HEK293T (cell line): Measurements from ENCODE around the gene SPAG6.

Experiments
- CTCF ChIA-PET: fragments of 350-600 bp; formaldehyde crosslinking; extraction: SDS; loops from one replicate; lab custom pipeline; 2021; ENCODE audit warnings: antibody characterized with exemption, inconsistent platforms; lab: Yijun Ruan, JAX
- POLR2A ChIA-PET: fragments of 350-600 bp; formaldehyde crosslinking; extraction: SDS; loops from one replicate; lab custom pipeline; 2020; ENCODE audit warnings: antibody characterized with exemption, inconsistent platforms; lab: Yijun Ruan, JAX
- DNase-seq: peaks from one replicate; pipeline ENCODE4 v3.0.0; 2012; ENCODE audit warnings: mixed read lengths; ENCODE audit errors: extremely low spot score
- ARNT ChIP-seq: fragments of 450-650 bp; IDR thresholded peaks from 2 replicates; pipeline ENCODE4 v1.6.1; 2017; ENCODE audit warnings: mild to moderate bottlenecking
- BHLHE40 ChIP-seq: fragments of 450-650 bp; IDR thresholded peaks from 2 replicates; pipeline ENCODE4 v1.6.1; 2016; ENCODE audit warnings: mild to moderate bottlenecking, moderate library complexity, borderline replicate concordance
- CTBP1 ChIP-seq: fragments of 450-650 bp; IDR thresholded peaks from 2 replicates; pipeline ENCODE4 v1.6.1; 2016; ENCODE audit warnings: borderline replicate concordance
- ELF4 ChIP-seq: fragments of 450-650 bp; IDR thresholded peaks from 2 replicates; pipeline ENCODE4 v1.6.1; 2017; ENCODE audit warnings: antibody characterized with exemption
- FOXA1 ChIP-seq: fragments of 450-650 bp; IDR thresholded peaks from 2 replicates; pipeline ENCODE4 v1.6.1; 2016; ENCODE audit warnings: mild to moderate bottlenecking
- FOXK2 ChIP-seq: fragments of 450-650 bp; IDR thresholded peaks from 2 replicates; pipeline ENCODE4 v1.6.1; 2016; ENCODE audit warnings: mild to moderate bottlenecking
- FOXM1 ChIP-seq: fragments of 450-650 bp; IDR thresholded peaks from 2 replicates; pipeline ENCODE4 v1.6.1; 2017; ENCODE audit warnings: mild to moderate bottlenecking, borderline replicate concordance
- HDGF ChIP-seq: fragments of 450-650 bp; IDR thresholded peaks from 2 replicates; pipeline ENCODE4 v1.6.1; 2017; ENCODE audit warnings: antibody characterized with exemption, borderline replicate concordance
- L3MBTL2 ChIP-seq: fragments of 450-650 bp; conservative IDR thresholded peaks from 2 replicates; pipeline ENCODE4 v1.6.1; 2016; ENCODE audit warnings: mild to moderate bottlenecking
- LEF1 ChIP-seq: fragments of 450-650 bp; IDR thresholded peaks from 2 replicates; pipeline ENCODE4 v1.6.1; 2017; ENCODE audit warnings: mild to moderate bottlenecking, borderline replicate concordance
- NFRKB ChIP-seq: fragments of 450-650 bp; IDR thresholded peaks from 2 replicates; pipeline ENCODE4 v1.6.1; 2016; ENCODE audit warnings: mild to moderate bottlenecking, moderate library complexity
- PKNOX1 ChIP-seq: fragments of 450-650 bp; IDR thresholded peaks from 2 replicates; pipeline ENCODE4 v1.6.1; 2016
- SP1 ChIP-seq: fragments of 450-650 bp; IDR thresholded peaks from 2 replicates; pipeline ENCODE4 v1.6.1; 2017
- SUZ12 ChIP-seq: fragments of 450-650 bp; IDR thresholded peaks from 2 replicates; pipeline ENCODE4 v1.6.1; 2016; ENCODE audit warnings: mild to moderate bottlenecking
- TARDBP ChIP-seq: fragments of 450-650 bp; IDR thresholded peaks from 2 replicates; pipeline ENCODE4 v1.6.1; 2016
- ZNF384 ChIP-seq: fragments of 450-650 bp; IDR thresholded peaks from 2 replicates; pipeline ENCODE4 v1.6.1; 2016

SPAG6 gene

GRCh38 chr10:22364407-22365140 lies 19.3 kb downstream of the SPAG6 start:
- no peak for DNase-seq
- ChIA-PET POLR2A (interaction anchor here (0.6 to 1.3 kb wide), 2 partner anchors 24 to 1071 kb away, joined by 3 to 4 read pairs; no protein-coding TSS in a partner anchor), CTCF (no interaction called here)
- TF ChIP-seq HDGF (no peak), FOXK2 (no peak), FOXA1 (no peak), FOXM1 (no peak), TARDBP (no peak), PKNOX1 (no peak), SP1 (no peak), SUZ12 (no peak), ZNF384 (no peak), ELF4 (no peak), CTBP1 (no peak), ARNT (no peak), LEF1 (no peak), BHLHE40 (no peak), NFRKB (no peak), L3MBTL2 (no peak)

- no peak for DNase-seq
- TF ChIP-seq L3MBTL2 = no peak
- no peak for TF ChIP-seq FOXK2
- TF ChIP-seq BHLHE40 = no peak
- TF ChIP-seq SUZ12 = no peak
- CTCF ChIA-PET = no interaction called here
- POLR2A ChIA-PET = interaction anchor here (0.9 to 1.3 kb wide), 2 partner anchors 9 to 24 kb away, joined by 3 to 4 read pairs; no protein-coding TSS in a partner anchor
Observed at GRCh38 chr10:22365233-22365632, 19.9 kb downstream of the SPAG6 start.

DNA sequence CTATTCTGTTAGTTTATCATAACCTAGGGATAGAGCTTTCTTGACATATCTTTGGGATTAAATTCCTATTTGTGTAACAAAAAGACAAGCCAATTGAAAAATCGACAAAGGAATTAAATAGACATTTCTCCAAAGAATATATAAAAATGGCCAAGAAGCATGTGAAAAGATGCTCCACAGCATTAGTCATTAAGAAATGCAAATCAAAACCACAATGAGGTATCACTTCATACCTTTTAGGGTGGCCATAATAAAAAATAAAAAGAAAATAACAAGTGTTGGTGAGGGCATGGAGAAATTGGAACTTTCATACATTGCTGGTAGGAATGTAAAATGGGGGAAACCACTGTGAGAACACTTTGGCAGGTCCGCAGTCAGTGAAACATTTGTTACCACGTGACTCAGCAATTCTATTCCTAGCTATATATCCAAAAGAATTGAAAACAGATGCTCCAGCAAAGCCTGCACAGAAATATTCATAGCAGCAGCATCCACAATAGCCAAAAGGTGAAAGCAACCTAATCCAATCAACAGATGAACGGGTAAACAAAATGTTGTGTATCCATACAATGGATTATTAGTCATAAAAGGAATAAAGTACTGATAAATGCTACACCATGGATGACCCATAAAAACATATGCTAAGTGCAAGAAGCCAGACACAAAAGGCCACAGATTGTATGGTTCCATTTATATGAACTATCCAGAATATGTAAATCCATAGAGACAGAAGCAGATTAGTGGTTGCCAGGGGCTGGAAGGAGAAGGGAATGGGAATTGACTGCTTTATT lies 20.5 kb downstream of the SPAG6 start:
- TF ChIP-seq ZNF384 (no peak), LEF1 (no peak), ARNT (no peak), ELF4 (no peak), FOXM1 (no peak), FOXK2 (no peak), HDGF (no peak), PKNOX1 (no peak)
- ChIA-PET CTCF (no interaction called here), POLR2A (interaction anchor here (0.9 to 1.3 kb wide), 2 partner anchors 10 to 25 kb away, joined by 3 to 4 read pairs; no protein-coding TSS in a partner anchor)
- no peak for DNase-seq

DNA sequence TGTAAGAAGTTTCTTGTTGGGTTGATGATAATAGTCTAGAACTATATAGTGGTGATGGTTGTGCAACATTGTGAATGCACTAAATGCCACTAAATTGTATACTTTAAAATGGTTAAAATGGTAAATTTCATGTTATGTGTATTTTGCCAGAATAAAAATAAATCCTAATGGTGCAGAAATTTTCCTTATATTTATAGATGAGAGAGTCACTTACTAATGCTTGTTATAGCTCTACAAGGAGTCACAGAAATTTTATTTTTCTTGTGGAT lies 21.1 kb downstream of the SPAG6 start:
- ChIA-PET POLR2A (no interaction called here), CTCF (no interaction called here)
- no peak for DNase-seq
- TF ChIP-seq HDGF (no peak), ELF4 (no peak), FOXM1 (no peak), LEF1 (no peak), SUZ12 (no peak), FOXK2 (no peak), TARDBP (no peak), ARNT (no peak)

- TF ChIP-seq NFRKB = no peak
- ChIA-PET POLR2A (no interaction called here), CTCF (no interaction called here)
- DNase-seq = no peak
Observed at GRCh38 chr10:22366771-22367170, 21.5 kb downstream of the SPAG6 start.

DNA sequence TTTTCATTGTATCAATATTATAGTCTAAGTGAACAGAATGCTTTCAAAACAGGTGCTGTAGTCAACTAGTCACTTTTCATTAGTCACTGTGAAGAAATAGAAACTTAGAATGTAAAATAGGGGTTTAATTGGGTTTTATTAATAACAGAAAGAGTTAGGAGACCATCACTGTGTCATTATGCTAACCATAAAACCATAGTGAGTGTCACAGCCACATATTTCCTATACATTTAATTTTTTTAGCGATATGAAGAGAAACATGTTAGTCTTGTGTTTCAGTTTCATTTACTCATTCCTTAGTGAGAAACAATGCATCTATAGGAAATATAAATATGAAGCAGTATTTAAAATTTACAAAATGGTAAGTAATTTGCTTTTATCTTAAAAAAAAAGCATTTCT lies 22.2 kb downstream of the SPAG6 start:
- TF ChIP-seq BHLHE40 (no peak), NFRKB (no peak), FOXM1 (no peak), FOXK2 (no peak), PKNOX1 (no peak), ARNT (no peak), TARDBP (no peak), SUZ12 (no peak)
- CTCF ChIA-PET = no interaction called here
- POLR2A ChIA-PET = interaction anchor here (1.4 kb wide), 1 partner anchor 69 kb away, joined by 8 read pairs; no protein-coding TSS in a partner anchor
- DNase-seq = no peak
